ENCODE measurements around the gene OLFM4. TPM values are rescaled to one million over a fixed set of nuclear protein-coding genes. Genes with fewer than 3 reads are reported as not detected.

The OLFM4 gene
- total and polyA plus RNA-seq, 2 experiments from 2014 or later: not detected

GRCh38 chr13:53043398-53043797 lies 14.8 kb downstream of the OLFM4 start (continued):
- TF ChIP-seq ZNF462 (CRISPR knock-in tag; IDR thresholded peaks at IDR 0.05) (no peak), ETS1 (IDR thresholded peaks at IDR 0.05) (no peak)

- H3K27ac Mint-ChIP-seq: no peak overlapping the region
- H3K4me2 ChIP-seq: no peak overlapping the region
- no peak overlapping the region for H3K4me3 Mint-ChIP-seq
- no peak for TF ChIP-seq NANOG (IDR thresholded peaks at IDR 0.05; ENCODE audit: borderline replicate concordance)
- no peak overlapping the region for H3K27ac ChIP-seq (ENCODE audit: low read depth)
- no peaks in the 10 kb centered on the region for H3K36me3 ChIP-seq (ENCODE audit: insufficient read depth)
- no peaks in the 10 kb centered on the region for H3K36me3 Mint-ChIP-seq (ENCODE audit: low read depth)
- ATAC-seq: no peak
- no peaks in the 10 kb centered on the region for H3F3A ChIP-seq (replicated peaks; ENCODE audit: low read depth)
- H3K9me3 Mint-ChIP-seq: no peaks in the 10 kb centered on the region
- DNase-seq (ENCODE audit: low spot score): no peak
- no peaks in the 10 kb centered on the region for H3K27me3 Mint-ChIP-seq (ENCODE audit: insufficient read depth, low read depth, poor library complexity)
- H3K9me2 ChIP-seq (ENCODE audit: insufficient read depth): no peaks in the 10 kb centered on the region
- peaks cover 5% of the 10 kb centered on the region for H3K4me1 Mint-ChIP-seq
- H4K20me1 ChIP-seq (replicated peaks; ENCODE audit: insufficient read depth): no peaks in the 10 kb centered on the region
- H3K27me3 ChIP-seq (ENCODE audit: insufficient read depth): no peaks in the 10 kb centered on the region
- H3K4me1 ChIP-seq (ENCODE audit: insufficient read depth): no peaks in the 10 kb centered on the region
- H3K79me2 ChIP-seq (replicated peaks; ENCODE audit: insufficient read depth): no peaks in the 10 kb centered on the region
- H2AFZ ChIP-seq: no peak overlapping the region
- no peak overlapping the region for H3K4me3 ChIP-seq
Measured at GRCh38 chr13:53045189-53045588, 16.6 kb downstream of the OLFM4 start.

GRCh38 chr13:53048880-53049279 lies 20.3 kb downstream of the OLFM4 start:
- Mint-ChIP-seq H3K4me3 (no peak overlapping the region), H3K27me3 (ENCODE audit: insufficient read depth, low read depth, poor library complexity) (no peaks in the 10 kb centered on the region), H3K4me1 (no peaks in the 10 kb centered on the region; the same call in 2 of the 3 replicates), H3K27ac (no peak overlapping the region), H3K9me3 (no peaks in the 10 kb centered on the region), H3K36me3 (ENCODE audit: low read depth) (no peaks in the 10 kb centered on the region)
- no peaks in the 10 kb centered on the region for H3K4me1 ChIP-seq (ENCODE audit: insufficient read depth)
- no peaks in the 10 kb centered on the region for H3K79me2 ChIP-seq (replicated peaks; ENCODE audit: insufficient read depth)
- H3K4me2 ChIP-seq: no peak overlapping the region
- no peaks in the 10 kb centered on the region for H3K36me3 ChIP-seq (ENCODE audit: insufficient read depth)
- no peaks in the 10 kb centered on the region for H3F3A ChIP-seq (replicated peaks; ENCODE audit: low read depth)
- H3K9me2 ChIP-seq (ENCODE audit: insufficient read depth): peaks cover 7% of the 10 kb centered on the region; the same call in 1 of the 2 replicates
- DNase-seq (ENCODE audit: low spot score): no peak
- no peak for ATAC-seq
- H3K4me3 ChIP-seq: no peak overlapping the region
- H2AFZ ChIP-seq: 0 out of 2 replicates have a peak overlapping the region, but pooled peaks have one; percentile 7
- H4K20me1 ChIP-seq (replicated peaks; ENCODE audit: insufficient read depth): no peaks in the 10 kb centered on the region
- no peaks in the 10 kb centered on the region for H3K27me3 ChIP-seq (ENCODE audit: insufficient read depth)
- no peak overlapping the region for H3K27ac ChIP-seq (ENCODE audit: low read depth)
- TF ChIP-seq JUNB (IDR thresholded peaks at IDR 0.05; ENCODE audit: unreplicated experiment) (no peak), CTCF (conservative IDR thresholded peaks at IDR 0.05; ENCODE audit: low read depth in 2 of 2) (no peak), ZNF331 (CRISPR knock-in tag; IDR thresholded peaks at IDR 0.05; ENCODE audit: low read depth) (no peak), EZH2 (IDR thresholded peaks at IDR 0.05; ENCODE audit: low read depth, unreplicated experiment) (no peak), CREB1 (CRISPR knock-in tag; IDR thresholded peaks at IDR 0.05; ENCODE audit: low read depth) (no peak), EZH2phosphoT487 (IDR thresholded peaks at IDR 0.05; ENCODE audit: unreplicated experiment) (no peak), ETS1 (IDR thresholded peaks at IDR 0.05) (no peak), ZNF114 (CRISPR knock-in tag; IDR thresholded peaks at IDR 0.05) (no peak), NANOG (IDR thresholded peaks at IDR 0.05; ENCODE audit: borderline replicate concordance) (no peak)
